GM18526 (cell line): ENCODE results near the gene PCGF3.

Experiments used
- POLR2A ChIP-seq: IDR thresholded peaks from 3 replicates; pipeline ENCODE4 v1.6.1; 2011; ENCODE audit not compliant: insufficient read length; ENCODE audit errors: extremely low read depth

The PCGF3 gene

DNA sequence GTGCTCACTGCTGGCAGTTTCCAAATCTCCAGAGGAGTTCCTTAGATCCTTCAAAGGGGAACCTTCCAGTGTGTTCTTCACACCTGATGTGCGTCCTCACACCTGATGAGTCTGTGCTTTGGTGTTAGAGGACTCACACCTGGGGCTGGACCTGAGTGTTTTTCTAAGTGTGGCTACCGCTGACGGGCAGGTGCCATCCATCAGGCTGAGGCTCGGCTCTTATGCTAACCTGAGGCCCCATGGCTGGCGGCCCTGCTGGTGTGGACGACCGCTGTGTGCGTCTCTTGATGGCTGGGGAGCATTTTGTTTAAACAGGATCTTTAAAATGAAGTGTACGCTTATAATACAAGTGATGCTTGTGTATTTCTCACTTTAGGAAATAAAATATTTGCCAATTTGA, 28.4 kb downstream of the PCGF3 start:
- no peak for TF ChIP-seq POLR2A

GRCh38 chr4:734951-735350, 29.3 kb downstream of the PCGF3 start:
- TF ChIP-seq POLR2A, result no peak

- TF ChIP-seq POLR2A, result no peak
These were observed 30.0 kb downstream of the PCGF3 start for GRCh38 chr4:735583-735982.

- no peak for TF ChIP-seq POLR2A
These were observed 33.2 kb downstream of the PCGF3 start for GRCh38 chr4:738781-739280.

DNA sequence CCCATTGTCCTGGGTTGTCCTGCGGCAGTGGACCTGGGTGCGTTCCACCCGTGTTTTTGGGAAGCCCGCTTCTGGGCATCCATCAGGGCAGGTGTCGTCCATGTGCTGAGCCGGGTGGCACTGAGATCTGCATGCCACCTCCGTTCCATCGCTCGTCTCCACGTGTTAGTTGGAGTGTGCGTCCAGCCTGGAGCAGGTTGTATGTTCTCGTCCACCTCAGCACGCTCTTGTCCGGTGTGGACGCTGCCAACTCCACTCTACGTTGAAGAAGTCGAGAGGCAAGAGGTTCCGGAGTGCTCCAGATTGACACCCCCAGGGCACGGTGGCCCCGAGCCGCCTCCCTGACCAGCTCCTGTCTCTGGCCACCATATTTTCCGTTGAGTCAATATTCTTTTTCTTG, 33.9 kb downstream of the PCGF3 start:
- no peak for TF ChIP-seq POLR2A

GRCh38 chr4:740011-740410, 34.4 kb downstream of the PCGF3 start:
- TF ChIP-seq POLR2A, result no peak

DNA sequence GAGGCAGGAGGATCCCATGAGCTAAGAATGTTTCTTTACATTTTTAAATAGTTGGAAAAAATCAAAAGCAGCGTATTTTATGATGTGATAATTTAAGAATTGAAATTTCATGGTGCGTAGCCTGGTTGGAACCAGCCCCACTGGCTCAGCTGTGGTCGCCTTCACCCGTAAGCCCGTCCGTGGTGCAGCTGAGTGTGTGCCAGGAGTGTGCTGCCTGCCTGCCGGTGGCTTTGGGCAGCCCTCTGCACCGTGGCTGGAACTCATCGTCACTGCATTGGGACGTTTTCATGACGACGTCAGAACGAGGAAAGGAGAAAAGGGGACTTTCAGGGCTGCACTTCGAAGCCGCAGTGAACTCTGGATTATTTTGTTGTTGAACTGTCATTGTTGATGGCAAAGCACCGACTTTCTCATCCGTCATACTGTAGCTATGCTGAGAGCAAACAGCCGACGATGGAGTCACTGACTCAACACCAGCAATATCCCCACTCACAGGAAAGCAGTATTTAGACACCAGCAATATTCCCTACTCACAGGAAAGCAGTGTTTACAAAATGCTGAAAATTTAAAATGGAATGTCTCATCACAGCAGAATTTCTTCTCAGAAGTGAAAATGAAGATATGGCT, 35.1 kb downstream of the PCGF3 start:
- no peak for TF ChIP-seq POLR2A

GRCh38 chr4:742096-742741, 36.6 kb downstream of the PCGF3 start:
- no peak for TF ChIP-seq POLR2A

DNA sequence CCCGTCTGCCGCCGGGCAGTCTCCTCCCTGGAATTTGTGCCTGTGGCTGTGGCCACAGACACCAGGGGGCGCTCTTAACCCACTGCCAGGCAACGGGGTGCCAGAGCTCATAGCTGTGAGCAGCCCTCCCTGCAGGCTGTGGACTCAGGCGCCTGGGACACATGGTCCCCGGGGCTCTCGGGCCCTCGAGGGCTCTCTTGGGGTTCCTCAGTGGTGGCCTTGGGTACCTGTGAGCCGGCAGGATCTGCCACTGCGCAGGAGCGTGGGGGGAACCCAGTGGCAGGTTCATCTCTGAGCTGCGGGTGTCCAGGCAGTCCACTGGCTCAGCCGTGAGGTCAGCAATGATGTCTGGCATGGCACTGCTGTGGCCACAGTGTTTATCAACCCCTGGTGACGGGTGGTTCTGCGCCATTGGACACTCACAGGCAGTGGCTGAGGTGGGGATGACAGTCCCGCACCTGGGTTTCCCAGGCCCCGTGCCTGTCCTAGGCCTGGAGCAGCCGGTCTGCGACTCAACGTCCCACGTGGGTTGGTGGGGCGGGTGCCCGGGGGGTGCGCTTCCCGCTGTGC, 37.2 kb downstream of the PCGF3 start:
- TF ChIP-seq POLR2A, result no peak

DNA sequence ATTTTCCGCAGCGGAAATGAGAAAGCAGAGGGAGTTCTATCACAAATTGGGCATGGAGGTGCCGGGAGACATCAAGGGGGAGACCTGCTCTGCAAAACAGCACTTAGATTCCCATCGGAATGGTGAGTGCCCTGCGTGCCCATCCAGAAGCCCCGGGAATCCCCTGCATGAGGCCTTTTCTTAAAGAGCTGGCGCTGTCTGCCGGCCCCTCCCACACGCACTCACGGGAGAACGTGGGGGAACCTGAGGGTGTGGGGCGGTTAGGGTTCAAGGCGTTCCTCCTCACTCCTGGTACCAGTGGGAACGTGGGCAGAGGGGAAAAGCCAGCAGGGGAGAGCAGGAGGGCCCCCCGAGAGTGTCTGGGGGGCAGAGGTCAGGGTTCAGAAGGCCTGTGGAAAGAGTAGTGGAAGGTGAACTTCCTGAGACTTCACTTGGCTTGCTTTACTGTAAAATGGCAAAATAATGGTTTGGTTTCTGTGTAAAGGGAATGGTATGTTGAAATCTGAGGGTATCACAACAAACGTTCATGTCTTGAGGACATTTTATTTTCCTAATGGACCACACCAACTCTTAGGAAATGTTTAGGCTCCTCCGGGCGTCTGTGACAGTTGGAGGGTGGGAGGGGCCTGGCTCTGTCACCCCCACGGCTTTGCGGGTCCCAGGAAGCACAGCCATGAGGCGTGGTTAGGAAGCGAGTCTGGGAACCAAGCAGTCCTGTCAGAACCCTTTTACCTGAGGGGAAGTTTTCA, 38.0 kb downstream of the PCGF3 start:
- no peak for TF ChIP-seq POLR2A

DNA sequence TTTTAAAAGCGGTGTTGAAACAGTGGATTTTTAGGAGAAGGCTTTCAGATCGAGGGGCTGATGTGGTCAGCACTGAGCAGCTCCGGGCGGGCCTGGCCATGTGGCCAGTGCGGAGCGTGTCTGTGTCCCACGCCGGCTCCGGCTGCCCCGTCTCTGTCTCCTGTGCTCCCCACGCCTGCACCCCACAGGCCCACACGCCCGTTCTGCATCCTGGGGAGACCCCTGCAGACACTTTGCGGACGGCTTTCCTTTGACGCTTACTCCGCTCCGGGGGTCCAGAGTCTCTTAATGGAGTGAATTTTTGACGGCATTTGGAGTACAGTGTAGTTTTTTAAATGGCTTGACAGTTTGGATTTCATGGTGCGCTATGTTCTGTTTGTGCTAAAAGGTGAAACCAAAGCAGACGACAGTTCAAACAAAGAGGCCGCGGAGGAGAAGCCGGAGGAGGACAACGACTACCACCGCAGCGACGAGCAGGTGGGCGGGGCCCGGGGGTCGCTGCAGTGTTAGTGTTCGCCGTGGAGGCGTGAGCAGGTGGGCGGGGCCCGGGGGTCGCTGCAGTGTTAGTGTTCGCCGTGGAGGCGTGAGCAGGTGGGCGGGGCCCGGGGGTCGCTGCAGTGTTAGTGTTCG, 38.7 kb downstream of the PCGF3 start:
- TF ChIP-seq POLR2A, result no peak

- no peak for TF ChIP-seq POLR2A
These were observed 42.0 kb downstream of the PCGF3 start for GRCh38 chr4:747546-748170.

- no peak for TF ChIP-seq POLR2A
These were observed 42.8 kb downstream of the PCGF3 start for GRCh38 chr4:748461-748860.

DNA sequence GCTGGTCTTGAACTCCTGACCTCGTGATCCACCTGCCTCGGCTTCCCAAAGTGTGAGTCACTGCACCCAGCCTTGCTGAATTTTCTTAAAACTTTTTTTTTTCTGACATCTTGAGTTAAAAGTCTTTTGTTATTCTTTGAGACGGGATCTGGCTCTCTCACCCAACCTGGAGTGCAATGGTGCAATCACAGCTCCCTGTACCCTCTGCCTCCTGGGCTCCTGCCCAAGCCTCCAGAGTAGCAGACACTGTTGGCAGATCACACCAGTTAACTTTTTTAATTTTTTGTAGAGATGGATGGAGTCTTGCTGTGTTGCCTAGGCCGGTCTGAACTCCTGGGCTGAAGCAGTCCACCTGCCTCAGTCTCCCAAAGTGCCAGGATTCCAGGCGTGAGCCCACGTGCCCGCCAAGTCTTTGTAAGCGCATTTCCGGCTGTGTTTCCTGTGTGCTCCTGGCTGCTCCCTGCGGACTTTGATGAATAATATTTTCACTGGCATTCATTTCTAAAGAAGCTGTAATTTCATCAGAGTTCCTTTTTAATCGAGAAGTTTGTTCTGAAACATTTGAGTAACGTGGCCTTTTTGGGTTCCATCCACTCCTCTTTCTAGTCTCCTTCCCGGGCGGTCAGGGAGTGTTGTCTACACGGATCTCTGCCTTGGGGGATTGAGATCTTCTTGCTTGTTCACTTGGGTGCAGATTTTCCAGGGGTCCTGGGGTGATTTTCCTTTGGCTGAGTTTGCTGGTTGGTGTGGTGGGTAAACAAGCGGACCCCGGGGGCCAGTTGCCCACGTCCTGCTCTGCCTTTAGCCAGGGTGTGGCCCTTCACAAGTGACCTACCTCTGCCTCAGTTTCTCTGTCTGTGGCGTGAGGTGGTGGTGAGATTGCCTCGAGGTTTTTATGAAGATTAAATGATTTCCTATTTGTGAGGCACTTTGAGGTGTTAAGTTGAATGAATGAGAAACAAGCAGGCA, 44.4 kb downstream of the PCGF3 start:
- no peak for TF ChIP-seq POLR2A

- no peak for TF ChIP-seq POLR2A
These were observed 46.0 kb downstream of the PCGF3 start for GRCh38 chr4:751676-752075.
